GM18861 (cell line): ENCODE measurements around the gene PC.

ENCODE experiments used
- ATAC-seq: cut with Tn5 transposase; IDR thresholded peaks from one replicate; pipeline ENCODE4 v1.9.1; 2021; ENCODE audit not compliant: unreplicated experiment

Gene PC

GRCh38 chr11:66870131-66870530 lies 88.1 kb downstream of the PC start:
- ATAC-seq: no peak

GRCh38 chr11:66869567-66869870 lies 88.7 kb downstream of the PC start:
- no peak for ATAC-seq

GRCh38 chr11:66868726-66869566 lies 89.2 kb downstream of the PC start:
- peak; percentile 58 for ATAC-seq

- ATAC-seq: no peak
Measured at GRCh38 chr11:66868082-66868725, 90.0 kb downstream of the PC start.

GRCh38 chr11:66867425-66868040 lies 90.7 kb downstream of the PC start:
- no peak for ATAC-seq

- no peak for ATAC-seq
Measured at GRCh38 chr11:66866511-66866986, 91.6 kb downstream of the PC start.

GRCh38 chr11:66866007-66866406 lies 92.2 kb downstream of the PC start:
- no peak for ATAC-seq

GRCh38 chr11:66864924-66865697 lies 93.1 kb downstream of the PC start:
- no peak for ATAC-seq

GRCh38 chr11:66864172-66864901 lies 93.8 kb downstream of the PC start:
- ATAC-seq: no peak

- ATAC-seq: no peak
Measured at GRCh38 chr11:66863428-66864125, 94.6 kb downstream of the PC start.

GRCh38 chr11:66862559-66863037 lies 95.6 kb downstream of the PC start:
- no peak for ATAC-seq

- no peak for ATAC-seq
Measured at GRCh38 chr11:66861774-66862558, 96.2 kb downstream of the PC start.

GRCh38 chr11:66861038-66861773 lies 97.0 kb downstream of the PC start:
- ATAC-seq: no peak

- no peak for ATAC-seq
Measured at GRCh38 chr11:66860449-66860831, 97.7 kb downstream of the PC start.

GRCh38 chr11:66859686-66860448 lies 98.3 kb downstream of the PC start:
- ATAC-seq: no peak

- ATAC-seq: no peak
Measured at GRCh38 chr11:66858939-66859685, 99.1 kb downstream of the PC start.
